GM20000 (cell line): ENCODE results near the gene KDM5B.

Experiments
- DNase-seq: peaks from one replicate; pipeline ENCODE4 v3.0.0; 2012; ENCODE audit warnings: low spot score
- TF ChIP-seq, protein P1 (sequence below): IDR thresholded peaks from 2 replicates; pipeline ENCODE4 v1.5.1; 2012; ENCODE audit warnings: mild to moderate bottlenecking, control low read depth; ENCODE audit errors: extremely low read depth, missing control alignments

Gene KDM5B

DNA sequence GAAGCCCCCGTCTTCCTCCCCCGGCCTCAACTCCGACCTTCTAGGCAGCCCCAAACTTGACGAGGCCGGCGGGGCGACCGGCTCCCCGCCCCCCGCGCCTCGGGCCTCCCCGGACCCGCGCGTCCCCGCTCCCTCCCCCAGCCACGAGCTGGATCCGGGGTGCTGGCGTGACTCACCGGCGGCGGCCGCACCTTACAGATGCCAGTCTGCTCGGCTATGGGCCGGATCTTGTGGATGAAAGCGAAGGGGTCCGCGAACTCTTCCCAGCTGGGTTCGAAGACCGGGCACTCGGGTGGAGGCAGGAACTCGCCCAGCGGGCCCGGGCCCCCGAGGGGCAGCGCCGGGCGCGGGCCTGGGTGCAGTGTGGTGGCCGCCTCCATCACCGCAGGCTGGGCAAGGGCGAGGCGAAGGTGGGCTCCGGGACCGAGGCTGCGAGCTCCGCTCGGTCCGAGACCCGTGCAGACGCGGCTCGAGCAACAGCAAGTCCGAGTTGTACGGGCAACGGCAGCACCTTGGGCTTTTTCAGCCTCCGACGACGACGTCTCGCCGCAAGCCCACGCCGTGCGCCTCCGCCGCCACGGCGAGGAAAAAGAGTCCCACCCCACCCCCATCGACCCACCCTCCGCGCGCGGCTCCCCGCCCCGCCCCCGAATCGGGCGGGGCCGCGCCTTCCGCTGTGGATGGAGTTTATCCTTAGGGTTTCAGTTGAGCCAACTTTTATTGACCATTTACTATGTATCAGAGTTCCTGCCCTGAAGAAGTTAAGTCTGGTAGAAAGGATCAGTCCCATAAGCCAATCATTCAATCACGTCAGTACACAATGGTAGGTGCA, at the start of gene KDM5B:
Gene KDM5B, minus strand, starts transcription at position 496 of the 832 bp plus-strand sequence. Its CDS starts 116 bp downstream, at position 380.
- TF ChIP-seq, protein P1, sequence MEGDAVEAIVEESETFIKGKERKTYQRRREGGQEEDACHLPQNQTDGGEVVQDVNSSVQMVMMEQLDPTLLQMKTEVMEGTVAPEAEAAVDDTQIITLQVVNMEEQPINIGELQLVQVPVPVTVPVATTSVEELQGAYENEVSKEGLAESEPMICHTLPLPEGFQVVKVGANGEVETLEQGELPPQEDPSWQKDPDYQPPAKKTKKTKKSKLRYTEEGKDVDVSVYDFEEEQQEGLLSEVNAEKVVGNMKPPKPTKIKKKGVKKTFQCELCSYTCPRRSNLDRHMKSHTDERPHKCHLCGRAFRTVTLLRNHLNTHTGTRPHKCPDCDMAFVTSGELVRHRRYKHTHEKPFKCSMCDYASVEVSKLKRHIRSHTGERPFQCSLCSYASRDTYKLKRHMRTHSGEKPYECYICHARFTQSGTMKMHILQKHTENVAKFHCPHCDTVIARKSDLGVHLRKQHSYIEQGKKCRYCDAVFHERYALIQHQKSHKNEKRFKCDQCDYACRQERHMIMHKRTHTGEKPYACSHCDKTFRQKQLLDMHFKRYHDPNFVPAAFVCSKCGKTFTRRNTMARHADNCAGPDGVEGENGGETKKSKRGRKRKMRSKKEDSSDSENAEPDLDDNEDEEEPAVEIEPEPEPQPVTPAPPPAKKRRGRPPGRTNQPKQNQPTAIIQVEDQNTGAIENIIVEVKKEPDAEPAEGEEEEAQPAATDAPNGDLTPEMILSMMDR = no peak
- peak; percentile 83 for DNase-seq

DNA sequence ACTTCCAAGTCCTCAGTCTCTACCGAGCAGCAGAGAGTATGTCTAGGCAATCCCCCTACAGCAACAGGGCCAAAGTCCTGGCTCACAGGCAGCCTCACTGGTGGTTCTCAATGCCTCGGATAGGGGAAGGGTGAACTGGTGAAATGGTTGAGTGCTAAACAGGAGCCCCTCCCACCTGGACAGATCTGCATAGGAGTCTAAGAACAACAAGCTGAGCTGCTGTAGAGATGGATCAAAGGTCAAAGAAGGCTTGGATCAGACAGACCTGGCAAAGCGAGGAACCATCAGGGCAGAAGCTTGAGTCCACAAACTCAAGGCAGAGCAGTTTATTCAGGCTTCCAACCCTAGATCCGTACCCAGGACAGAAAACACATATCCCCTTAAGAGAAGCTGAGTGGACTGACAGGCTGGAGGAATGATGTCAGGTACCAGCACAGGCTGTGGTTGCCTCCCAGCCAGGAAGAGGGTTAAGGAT, 49.0 kb upstream of the KDM5B start:
- TF ChIP-seq, protein P1 = no peak
- no peak for DNase-seq

DNA sequence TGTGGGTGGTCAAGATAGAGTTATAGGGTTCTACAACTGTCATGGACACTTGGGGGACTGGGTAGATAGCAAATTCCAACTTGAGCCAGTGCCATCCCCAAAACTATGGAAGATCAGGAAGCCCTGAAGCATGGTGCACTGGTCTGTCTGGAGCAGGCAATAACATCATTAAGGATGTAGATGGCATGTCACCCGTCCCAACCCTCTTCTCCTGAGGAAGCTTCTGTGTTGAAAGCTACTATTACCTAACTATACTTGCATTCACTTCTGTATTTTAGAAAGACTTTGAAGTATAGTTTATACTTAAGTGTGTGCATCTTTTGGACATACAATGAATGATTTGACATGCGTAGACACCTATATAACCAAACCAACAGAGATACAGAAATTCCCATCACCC, 47.8 kb upstream of the KDM5B start:
- no peak for DNase-seq
- TF ChIP-seq, protein P1 = no peak

DNA sequence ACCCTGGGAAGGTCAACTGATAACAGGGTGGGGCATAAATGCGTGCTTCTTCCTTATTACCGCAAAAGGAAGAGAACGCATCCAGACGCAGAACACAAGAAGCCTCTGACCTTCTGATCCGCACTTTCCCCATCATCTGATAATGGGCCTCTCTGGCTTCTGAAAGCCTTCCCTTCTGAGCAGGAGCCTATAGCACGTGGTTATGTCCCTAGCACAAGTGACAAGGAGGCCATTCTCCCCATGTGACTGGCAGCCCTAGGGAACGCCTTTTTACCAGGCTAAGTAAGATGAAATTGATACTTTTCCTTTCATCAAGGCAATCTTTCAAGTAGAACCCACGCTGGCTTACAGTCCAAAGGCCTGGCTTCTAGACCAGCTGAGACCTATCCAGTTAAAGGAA, 46.6 kb upstream of the KDM5B start:
- DNase-seq = no peak
- TF ChIP-seq, protein P1 = no peak

DNA sequence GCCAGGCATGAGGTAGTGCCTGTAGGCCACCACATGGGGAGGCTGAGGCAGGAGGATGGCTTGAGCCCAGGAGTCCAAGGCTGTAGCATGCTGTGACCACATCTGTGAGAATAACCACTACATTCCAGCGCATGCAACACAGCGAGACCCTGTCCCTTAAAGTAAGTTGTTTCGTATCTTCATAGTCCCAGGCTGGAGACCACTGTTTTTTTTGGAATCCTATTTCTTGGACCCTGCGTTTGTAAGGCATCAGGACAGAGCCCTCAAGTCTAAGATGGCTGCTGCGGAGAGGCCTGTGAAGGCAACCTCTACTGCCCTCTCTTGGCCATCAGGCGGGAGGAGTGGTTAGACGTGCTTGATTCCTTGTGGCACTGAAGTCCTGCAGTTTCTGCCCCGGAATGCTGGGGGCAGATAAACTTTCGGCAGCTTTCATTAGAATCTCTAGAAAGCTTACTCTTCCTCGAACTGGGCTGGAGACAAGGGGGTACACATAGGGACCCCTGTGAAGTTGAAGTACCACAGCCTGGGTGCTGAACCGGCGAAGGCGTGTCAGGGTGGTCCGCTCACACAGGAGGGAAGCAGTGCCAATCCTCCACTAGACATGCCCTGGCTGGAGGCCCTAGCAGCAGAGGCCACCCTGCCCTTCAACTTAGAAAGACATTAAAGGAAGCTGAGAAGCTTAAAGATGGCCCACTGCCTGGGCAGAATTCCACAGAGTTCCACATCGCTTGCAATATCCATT, 44.1 kb upstream of the KDM5B start:
- TF ChIP-seq, protein P1 = peak; percentile 34
- peak; percentile 74 for DNase-seq

DNA sequence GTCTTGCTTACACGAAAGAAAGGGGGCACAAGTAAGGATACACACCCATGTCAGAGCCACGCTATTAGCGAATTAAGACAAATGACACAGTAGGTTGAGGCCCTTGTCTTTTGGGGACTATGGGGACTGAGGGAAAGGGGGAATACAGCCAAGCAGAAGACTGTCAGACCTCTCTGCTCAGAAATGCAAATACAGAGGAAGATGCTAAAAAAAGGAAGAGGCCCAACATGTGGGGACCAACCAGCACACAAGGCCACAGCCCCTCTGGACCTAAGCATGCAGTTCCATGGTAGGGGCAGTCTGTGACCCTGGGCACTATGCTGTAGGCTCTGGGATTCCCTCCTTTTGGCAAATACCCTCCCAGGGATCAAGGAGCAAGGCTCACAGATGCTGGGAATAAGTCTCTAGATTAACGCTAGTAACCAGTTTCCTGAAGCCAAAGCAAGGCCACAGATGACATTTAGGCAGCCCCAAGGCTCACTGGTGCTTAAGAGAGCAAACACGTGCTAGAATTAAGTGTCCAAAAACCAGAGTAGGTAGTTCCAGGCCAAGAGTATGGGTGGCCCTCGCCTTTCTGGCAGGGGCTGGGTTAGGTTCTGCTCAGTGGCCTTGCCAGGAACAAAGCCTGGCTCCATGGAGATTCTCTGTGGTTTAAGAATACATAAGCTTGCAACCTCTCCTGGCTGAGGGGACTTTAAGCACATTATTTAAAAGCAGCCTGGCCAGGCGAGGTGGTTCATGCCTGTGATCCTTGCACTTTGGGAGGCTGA, 42.6 kb upstream of the KDM5B start:
- TF ChIP-seq, protein P1 = no peak
- no peak for DNase-seq

DNA sequence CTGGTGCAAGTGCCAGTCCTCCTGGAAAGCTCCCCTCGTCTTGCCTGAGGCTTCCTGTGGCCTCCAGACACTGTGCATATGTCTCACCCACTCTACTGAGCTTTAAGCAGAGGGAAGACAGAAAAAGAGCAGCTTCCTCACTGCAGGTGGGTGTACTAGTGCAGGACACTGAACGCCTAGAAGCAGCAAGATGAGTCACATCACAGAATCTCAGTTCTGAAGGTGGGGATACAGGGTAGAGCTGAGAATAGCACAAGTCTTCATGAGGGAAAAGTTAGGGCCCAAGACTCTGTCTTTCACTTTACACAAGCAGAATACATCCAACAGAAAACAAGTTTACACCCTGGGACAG, 39.9 kb upstream of the KDM5B start:
- DNase-seq = peak; percentile 74
- TF ChIP-seq, protein P1 = no peak
